Mesothelial cell of epicardium (in vitro differentiated cells): ENCODE results near the gene HARBI1. TPM values are rescaled to one million over a fixed set of nuclear protein-coding genes. Genes with fewer than 3 reads are reported as not detected.
"Not testable (repeated sequence)": the region's sequence is repeated elsewhere in the genome, so short reads cannot be mapped to it uniquely, and the experiment has no call there.

Experiments
- DNase-seq, 2 experiments: peaks; one replicate each; pipeline ENCODE4 v3.0.0; 2021; ENCODE audit warnings: low spot score in 2 of 2; ENCODE audit not compliant: unreplicated experiment in 2 of 2
- H3K27ac Mint-ChIP-seq: 2 replicates; pipeline ENCODE4 v1.8.0; 2021; ENCODE audit warnings: mixed read lengths
- H3K27me3 Mint-ChIP-seq: 2 replicates; pipeline ENCODE4 v1.8.0; 2021; ENCODE audit warnings: low read depth, mixed read lengths
- H3K36me3 Mint-ChIP-seq: 2 replicates; pipeline ENCODE4 v1.8.0; 2021; ENCODE audit warnings: mixed read lengths
- H3K4me1 Mint-ChIP-seq: 2 replicates; pipeline ENCODE4 v1.8.0; 2021; ENCODE audit warnings: mixed read lengths
- H3K4me3 Mint-ChIP-seq: 2 replicates; pipeline ENCODE4 v1.8.0; 2021; ENCODE audit warnings: mild to moderate bottlenecking, moderate library complexity, mixed read lengths
- H3K9me3 Mint-ChIP-seq: 2 replicates; pipeline ENCODE4 v1.8.0; 2021; ENCODE audit warnings: mixed read lengths
- total RNA-seq: library from RNA; stranded (reverse); gene quantifications from 3 replicates; pipeline ENCODE4 v1.2.1, GENCODE V29; 2021
- TF ChIP-seq, protein P1 (sequence below): fragments of 200-600 bp; sonication (generic); IDR thresholded peaks from one replicate; pipeline ENCODE4 v1.5.0; 2021; ENCODE audit warnings: antibody characterized with exemption; ENCODE audit not compliant: unreplicated experiment

Gene HARBI1
- total RNA-seq, 1 donor from 2014 or later, result 6.3 TPM

DNA sequence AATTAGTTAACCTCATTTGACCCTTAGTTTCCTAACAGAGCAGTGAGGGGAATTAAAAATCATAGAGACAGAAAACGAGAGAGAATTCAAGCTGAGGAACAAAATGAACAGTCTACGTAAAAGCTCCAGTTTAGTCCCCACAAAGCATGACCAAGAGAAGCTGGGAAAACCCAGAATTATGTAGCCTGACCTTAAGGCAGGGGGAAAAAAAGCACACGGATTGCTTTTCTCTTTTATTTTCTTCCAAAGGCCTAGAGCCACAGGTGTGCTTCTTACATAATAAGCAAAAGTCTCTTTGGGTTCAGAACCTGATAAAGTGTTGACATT is 22.7 kb downstream of the HARBI1 start:
- no peak for DNase-seq
- Mint-ChIP-seq H3K4me3 (peak overlapping the region; percentile 92), H3K4me1 (peaks cover 31% of the 10 kb centered on the region), H3K27me3 (no peaks in the 10 kb centered on the region), H3K9me3 (no peaks in the 10 kb centered on the region), H3K36me3 (no peaks in the 10 kb centered on the region), H3K27ac (peak overlapping the region; percentile 95)
- TF ChIP-seq, protein P1, sequence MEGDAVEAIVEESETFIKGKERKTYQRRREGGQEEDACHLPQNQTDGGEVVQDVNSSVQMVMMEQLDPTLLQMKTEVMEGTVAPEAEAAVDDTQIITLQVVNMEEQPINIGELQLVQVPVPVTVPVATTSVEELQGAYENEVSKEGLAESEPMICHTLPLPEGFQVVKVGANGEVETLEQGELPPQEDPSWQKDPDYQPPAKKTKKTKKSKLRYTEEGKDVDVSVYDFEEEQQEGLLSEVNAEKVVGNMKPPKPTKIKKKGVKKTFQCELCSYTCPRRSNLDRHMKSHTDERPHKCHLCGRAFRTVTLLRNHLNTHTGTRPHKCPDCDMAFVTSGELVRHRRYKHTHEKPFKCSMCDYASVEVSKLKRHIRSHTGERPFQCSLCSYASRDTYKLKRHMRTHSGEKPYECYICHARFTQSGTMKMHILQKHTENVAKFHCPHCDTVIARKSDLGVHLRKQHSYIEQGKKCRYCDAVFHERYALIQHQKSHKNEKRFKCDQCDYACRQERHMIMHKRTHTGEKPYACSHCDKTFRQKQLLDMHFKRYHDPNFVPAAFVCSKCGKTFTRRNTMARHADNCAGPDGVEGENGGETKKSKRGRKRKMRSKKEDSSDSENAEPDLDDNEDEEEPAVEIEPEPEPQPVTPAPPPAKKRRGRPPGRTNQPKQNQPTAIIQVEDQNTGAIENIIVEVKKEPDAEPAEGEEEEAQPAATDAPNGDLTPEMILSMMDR, result no peak

DNA sequence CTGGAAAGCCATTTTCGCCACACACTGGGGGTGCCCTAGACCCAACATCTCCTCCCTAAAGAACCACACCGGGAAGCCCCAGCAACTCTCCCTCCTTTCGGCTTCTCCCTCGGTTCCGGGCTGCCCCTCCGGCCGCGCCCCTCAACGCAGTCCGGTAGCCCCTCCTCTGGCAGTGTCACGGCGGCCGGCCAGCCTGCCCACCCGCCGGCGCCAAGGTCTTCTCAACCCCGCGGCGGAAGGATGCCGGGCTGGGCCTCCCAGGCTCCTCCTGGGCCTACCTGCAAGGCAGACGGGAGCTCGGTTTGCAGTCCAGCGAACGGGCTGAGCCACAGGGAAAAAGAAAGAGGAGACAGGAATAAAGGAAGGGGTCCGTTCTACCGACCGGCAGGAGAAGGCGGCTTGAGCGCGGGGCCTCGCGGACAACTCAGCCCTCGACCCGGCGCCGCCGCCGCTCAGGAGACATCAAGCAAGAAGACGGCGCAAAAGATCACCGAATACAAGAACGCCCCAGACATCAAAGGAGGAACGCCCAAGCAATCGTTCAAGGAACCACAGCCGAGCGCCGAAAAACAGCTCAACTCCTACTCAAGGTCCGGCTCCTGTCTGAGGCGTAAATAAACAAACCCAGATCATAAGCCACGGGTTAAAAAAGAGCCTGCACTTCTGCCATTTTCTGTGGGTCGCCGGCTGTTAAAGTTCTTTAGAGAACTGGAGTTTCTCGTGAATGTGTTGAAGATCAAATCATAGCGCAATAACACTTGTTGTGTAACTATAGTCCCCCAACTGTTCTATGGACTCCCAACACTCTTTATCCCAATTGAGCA is 23.3 kb downstream of the HARBI1 start, which contains the start of gene AMBRA1:
TSS of gene AMBRA1 (minus strand) at position 474 of the 824 bp plus-strand sequence. CDS start 45,643 bp downstream, outside the sequence.
- Mint-ChIP-seq H3K27ac (peak within 1 kb of the TSS; percentile 95), H3K9me3 (no peaks in the 10 kb centered on the region), H3K36me3 (no peaks in the 10 kb centered on the region), H3K27me3 (no peaks in the 10 kb centered on the region), H3K4me1 (peaks cover 37% of the 10 kb centered on the region), H3K4me3 (peak within 1 kb of the TSS; percentile 92)
- DNase-seq, result peak; percentile 53 to 86
- TF ChIP-seq, protein P1, result no peak

DNA sequence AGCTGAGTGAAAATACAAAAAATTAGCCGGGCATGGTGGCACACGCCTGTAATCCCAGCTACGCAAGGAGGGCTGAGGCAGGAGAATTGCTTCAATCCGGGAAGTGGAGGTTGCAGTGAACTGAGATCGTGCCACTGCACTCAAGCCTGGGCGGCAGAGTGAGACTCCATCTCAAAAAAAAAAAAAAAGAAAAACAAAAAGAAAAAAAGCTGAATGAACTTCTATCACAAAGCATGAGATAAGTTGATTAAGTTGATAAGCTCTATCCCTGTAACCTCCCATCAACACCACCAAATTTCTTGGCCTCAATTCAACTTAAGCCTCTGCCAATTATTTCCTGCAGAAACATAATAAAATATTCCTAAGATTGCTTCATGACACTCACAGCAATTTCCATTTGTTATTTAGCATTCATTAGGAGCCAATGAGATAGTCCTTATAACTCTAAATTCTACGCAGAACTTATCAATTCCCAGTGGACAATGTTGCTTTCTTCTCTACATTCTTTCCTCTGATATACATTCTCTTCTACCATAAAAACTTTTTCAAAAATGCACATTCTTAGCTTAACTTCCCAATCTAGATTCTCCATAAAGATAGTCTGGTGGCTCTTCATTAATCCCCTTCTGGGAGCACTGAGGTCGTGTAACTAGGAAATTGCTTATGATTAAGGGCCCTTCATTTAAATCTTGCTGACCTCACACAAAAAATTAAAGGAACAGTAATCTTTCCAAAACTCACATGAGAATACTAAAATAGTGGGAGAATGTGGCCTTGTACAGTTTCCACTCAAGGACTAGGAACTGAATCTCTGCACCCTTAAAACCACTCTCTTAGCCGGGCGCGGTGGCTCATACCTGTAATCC is 26.1 kb downstream of the HARBI1 start:
- Mint-ChIP-seq H3K36me3 (no peaks in the 10 kb centered on the region), H3K27me3 (no peaks in the 10 kb centered on the region), H3K4me1 (peaks cover 40% of the 10 kb centered on the region), H3K9me3 (no peaks in the 10 kb centered on the region), H3K27ac (peak overlapping the region; percentile 70), H3K4me3 (peak overlapping the region; percentile 19)
- DNase-seq, result no peak
- TF ChIP-seq, protein P1, result no peak

DNA sequence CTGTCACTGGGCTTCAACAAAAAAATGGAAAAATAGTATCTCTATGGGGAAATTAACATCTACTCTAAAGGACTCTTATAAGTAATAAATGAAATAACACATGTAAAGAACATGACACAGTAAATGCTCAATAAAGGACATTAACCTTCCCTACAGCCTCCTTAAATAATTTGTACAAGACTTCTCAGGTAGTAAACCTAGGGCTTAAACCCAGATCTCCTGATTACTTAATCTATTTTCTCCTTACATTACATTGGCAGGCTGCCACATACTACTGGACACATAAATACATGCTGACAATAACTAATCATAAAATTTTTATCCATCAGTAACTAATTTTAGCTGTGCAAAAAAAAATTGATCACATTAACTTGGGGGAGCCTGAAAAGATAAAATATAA is 28.1 kb downstream of the HARBI1 start:
- H3K4me3 Mint-ChIP-seq, result no peak overlapping the region
- TF ChIP-seq, protein P1, result no peak
- H3K9me3 Mint-ChIP-seq, result no peaks in the 10 kb centered on the region
- no peaks in the 10 kb centered on the region for H3K36me3 Mint-ChIP-seq
- peak overlapping the region; percentile 59 for H3K27ac Mint-ChIP-seq
- H3K27me3 Mint-ChIP-seq, result no peaks in the 10 kb centered on the region
- peaks cover 36% of the 10 kb centered on the region for H3K4me1 Mint-ChIP-seq
- DNase-seq, result no peak

DNA sequence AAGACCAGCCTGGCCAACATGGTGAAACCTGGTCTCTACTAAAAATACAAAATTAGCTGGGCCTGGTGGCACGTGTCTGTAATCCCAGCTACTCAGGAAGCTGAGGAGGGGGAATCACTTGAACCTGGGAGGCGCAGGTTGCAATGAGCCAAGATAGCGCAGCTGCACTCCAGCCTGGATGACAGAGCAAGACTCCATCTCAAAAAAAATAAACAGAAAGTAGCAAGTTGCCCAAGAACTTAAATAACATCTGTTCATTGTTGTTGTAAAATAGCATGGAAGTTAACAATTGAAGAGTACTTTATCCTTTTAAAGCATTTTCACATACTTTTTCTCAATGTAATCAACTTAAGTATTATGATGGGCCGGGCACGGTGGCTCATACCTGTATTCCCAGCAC is 28.9 kb downstream of the HARBI1 start:
- no peak for DNase-seq
- Mint-ChIP-seq H3K4me3 (no peak overlapping the region), H3K4me1 (peaks cover 33% of the 10 kb centered on the region), H3K9me3 (no peaks in the 10 kb centered on the region), H3K27me3 (no peaks in the 10 kb centered on the region), H3K36me3 (no peaks in the 10 kb centered on the region), H3K27ac (no peak overlapping the region)
- TF ChIP-seq, protein P1, result no peak

DNA sequence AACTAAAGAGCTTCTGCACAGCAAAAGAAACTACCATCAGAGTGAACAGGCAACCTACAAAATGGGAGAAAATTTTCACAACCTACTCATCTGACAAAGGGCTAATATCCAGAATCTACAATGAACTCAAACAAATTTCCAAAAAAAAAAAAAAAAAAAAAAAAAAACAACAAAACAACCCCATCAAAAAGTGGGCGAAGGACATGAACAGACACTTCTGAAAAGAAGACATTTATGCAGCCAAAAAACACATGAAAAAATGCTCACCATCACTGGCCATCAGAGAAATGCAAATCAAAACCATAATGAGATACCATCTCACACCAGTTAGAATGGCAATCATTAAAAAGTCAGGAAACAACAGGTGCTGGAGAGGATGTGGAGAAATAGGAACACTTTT is 33.5 kb downstream of the HARBI1 start:
- DNase-seq, H3K4me3 Mint-ChIP-seq, H3K9me3 Mint-ChIP-seq, H3K27ac Mint-ChIP-seq, H3K4me1 Mint-ChIP-seq, H3K27me3 Mint-ChIP-seq: not testable (repeated sequence)
- peaks cover 12% of the 10 kb centered on the region for H3K36me3 Mint-ChIP-seq
